GM21528 (cell line): ENCODE measurements around the gene ZNF488.
"Not testable (repeated sequence)": the region's sequence is repeated elsewhere in the genome, so short reads cannot be mapped to it uniquely, and the experiment has no call there.

Experiments used
- ATAC-seq: cut with Tn5 transposase; IDR thresholded peaks from one replicate; pipeline ENCODE4 v1.9.1; 2021; ENCODE audit warnings: mild to moderate bottlenecking, moderate library complexity; ENCODE audit not compliant: unreplicated experiment, low FRiP score

ZNF488 gene

GRCh38 chr10:47384148-47384921 lies at the start of gene ZNF488:
Gene ZNF488 (minus strand): TSS chr10:47384293. CDS start chr10:47368829, 15,464 bp downstream.
- ATAC-seq: peak; percentile 91

GRCh38 chr10:47425813-47426419 lies 41.8 kb upstream of the ZNF488 start:
- ATAC-seq: no peak

- no peak for ATAC-seq
Observed at GRCh38 chr10:47424231-47424630, 40.1 kb upstream of the ZNF488 start.

- ATAC-seq: no peak
Observed at GRCh38 chr10:47423476-47423875, 39.4 kb upstream of the ZNF488 start.

- no peak for ATAC-seq
Observed at GRCh38 chr10:47421057-47421952, 37.2 kb upstream of the ZNF488 start.

- no peak for ATAC-seq
Observed at GRCh38 chr10:47420305-47421056, 36.4 kb upstream of the ZNF488 start.

GRCh38 chr10:47419421-47419820 lies 35.3 kb upstream of the ZNF488 start:
- ATAC-seq: no peak

GRCh38 chr10:47418966-47419365 lies 34.9 kb upstream of the ZNF488 start:
- ATAC-seq: no peak

- ATAC-seq: no peak
Observed at GRCh38 chr10:47418321-47418720, 34.2 kb upstream of the ZNF488 start.

GRCh38 chr10:47416305-47417218 lies 32.5 kb upstream of the ZNF488 start:
- ATAC-seq: not testable (repeated sequence)

GRCh38 chr10:47415520-47416304 lies 31.6 kb upstream of the ZNF488 start:
- no peak for ATAC-seq

GRCh38 chr10:47414752-47415519 lies 30.8 kb upstream of the ZNF488 start:
- no peak for ATAC-seq

- no peak for ATAC-seq
Observed at GRCh38 chr10:47414227-47414592, 30.1 kb upstream of the ZNF488 start.

GRCh38 chr10:47413531-47414226 lies 29.6 kb upstream of the ZNF488 start:
- no peak for ATAC-seq

- ATAC-seq: no peak
Observed at GRCh38 chr10:47412869-47413268, 28.8 kb upstream of the ZNF488 start.

- ATAC-seq: no peak
Observed at GRCh38 chr10:47412177-47412730, 28.2 kb upstream of the ZNF488 start.

GRCh38 chr10:47410862-47411261 lies 26.8 kb upstream of the ZNF488 start:
- no peak for ATAC-seq
